ENCODE results near the gene IRX3. TPM values are rescaled to one million over a fixed set of nuclear protein-coding genes. Genes with fewer than 3 reads are reported as not detected.

IRX3 gene
- total RNA-seq, 2 experiments from 2014 or later = not detected

DNA sequence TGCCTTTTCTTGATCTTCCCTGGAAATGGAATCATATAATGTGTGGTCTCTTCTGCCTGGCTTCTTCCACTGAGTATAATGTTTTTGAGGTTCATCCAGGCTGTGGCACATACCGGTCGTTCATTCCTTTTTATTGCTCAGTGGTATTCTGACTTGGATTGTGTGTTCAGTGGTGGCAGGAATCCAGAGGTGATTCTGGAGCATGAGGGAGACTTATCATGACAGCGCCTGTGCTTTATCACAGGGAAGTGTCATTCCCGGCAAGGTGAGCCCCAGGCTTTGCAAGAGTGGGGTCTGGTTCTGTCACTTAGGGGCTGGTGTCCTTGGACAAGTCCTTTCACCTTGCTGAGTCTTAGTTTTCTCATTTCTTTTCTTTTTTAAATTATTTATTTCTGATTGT is 53.0 kb downstream of the IRX3 start:
- no peaks in the 10 kb centered on the region for H3K36me3 Mint-ChIP-seq (ENCODE audit: low read depth)
- no peak overlapping the region for H3K4me3 Mint-ChIP-seq
- no peaks in the 10 kb centered on the region for H3K9me3 Mint-ChIP-seq
- H3K27ac Mint-ChIP-seq = no peak overlapping the region
- intact Hi-C loops (cut with micrococcal nuclease) = no loop called here
- CTCF ChIA-PET = no interaction called here
- no peaks in the 10 kb centered on the region for H3K4me1 Mint-ChIP-seq (ENCODE audit: low read depth)
- H3K27me3 Mint-ChIP-seq (ENCODE audit: low read depth) = peaks cover 6% of the 10 kb centered on the region
- DNase-seq = no peak

Measured in activated naive CD4-positive, alpha-beta T cell treated with anti-CD3 and anti-CD28 coated beads for 36 hours (primary cell).